ENCODE data around the gene FAM114A2.

The FAM114A2 gene

DNA sequence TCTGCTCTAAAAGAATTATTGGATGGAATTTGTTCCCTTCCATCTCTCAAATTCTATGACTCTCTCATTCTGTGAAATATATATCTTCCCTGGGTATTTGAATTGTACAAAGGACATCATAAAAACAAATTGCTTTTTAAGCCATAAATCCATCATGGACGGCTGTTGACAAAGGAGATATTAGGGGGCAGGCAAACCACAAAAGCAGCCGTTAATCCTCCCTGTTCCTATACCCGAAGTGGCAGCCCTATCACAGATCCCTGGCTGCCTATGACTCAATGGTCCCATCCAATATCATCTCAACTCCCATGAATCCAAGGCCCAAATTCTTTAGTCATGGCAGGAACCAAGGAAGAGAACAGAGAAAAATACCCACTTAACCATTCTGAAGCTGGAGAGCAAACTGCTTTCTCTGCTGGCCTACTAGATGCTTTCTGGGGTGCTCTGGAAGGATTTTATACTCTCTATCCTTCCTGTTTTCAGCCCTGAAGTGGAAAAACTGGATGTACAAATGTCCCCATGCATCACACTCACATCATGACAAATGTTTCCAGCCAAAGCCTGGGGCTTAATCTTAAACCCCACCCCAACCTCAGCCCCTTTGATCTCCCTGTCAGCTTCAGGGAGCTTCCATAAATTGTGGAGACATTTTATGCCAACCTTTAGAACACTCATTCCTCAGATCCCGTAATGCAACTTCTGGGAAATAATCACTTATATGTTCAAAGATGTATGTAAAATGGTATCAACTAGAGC is 59.5 kb downstream of the FAM114A2 start:
- no peak for DNase-seq

DNA sequence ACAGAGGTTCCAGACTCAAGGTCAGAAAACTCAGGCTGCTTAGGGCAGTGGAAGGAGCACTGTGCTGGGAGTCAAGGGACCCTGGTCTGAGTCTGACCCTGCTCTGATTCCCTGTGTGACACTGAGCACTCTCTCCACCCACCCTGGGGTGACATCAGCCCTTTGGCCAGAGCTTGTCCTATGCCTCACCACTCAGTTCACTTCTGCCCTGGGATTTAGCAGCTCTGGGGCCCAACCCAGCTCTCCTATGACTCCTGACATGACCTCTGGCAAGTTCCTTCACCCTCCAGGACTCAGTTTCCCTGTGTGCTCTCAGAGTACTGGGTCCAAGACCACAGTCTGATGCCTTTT is 63.9 kb downstream of the FAM114A2 start:
- peak; percentile 46 for DNase-seq

DNA sequence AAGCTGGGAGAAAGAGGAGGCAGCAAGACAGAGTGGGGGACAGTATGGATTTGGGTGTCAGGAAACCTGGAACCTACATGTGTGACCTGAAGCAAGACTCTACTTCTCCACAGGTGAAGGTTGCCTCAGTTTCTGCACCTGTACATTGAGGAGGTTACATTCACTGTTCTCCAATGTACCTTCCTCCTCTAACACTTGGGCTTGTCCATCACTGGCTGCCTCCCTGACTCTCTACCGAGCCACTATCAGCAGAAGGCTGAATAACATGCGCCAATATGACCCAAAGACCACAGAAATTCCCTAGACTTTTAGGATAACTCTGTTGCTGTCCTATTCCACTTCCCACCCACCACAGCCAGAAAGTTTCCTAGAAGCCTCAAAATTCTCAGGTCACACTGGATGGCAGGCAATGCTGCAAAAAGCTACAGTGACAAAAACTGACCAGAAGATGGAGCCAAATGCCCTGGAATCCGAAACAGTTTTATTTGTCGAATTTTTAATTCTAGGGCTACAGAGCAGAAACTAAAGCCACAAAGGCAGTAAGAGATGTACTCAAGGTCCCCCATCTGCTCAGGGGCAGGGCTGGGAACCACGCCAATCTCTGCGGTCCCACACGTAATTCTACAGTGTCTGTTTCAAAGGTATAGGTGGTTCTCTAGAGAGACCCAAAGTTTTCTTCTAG is 64.4 kb downstream of the FAM114A2 start:
- DNase-seq = peak; percentile 50

DNA sequence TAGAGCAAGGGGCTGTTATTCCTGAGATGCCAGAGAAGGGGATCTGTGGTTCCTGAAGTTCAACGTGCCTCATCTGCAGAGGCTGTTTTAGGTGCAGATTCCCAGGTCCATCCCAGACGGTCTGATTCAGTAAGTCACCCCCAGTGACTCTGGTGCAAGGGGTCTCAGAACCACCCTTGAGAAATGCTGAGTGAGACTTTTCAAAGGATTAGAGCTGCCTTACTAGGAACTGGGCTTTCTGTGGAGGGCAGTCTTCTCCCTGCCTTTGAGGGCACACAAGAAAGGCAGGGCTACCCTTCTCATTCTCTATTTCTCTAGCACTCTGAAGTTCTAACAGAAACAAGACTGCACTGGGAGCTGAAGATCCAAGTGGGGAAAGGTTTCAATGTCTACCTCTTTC is 66.5 kb downstream of the FAM114A2 start:
- no peak for DNase-seq

DNA sequence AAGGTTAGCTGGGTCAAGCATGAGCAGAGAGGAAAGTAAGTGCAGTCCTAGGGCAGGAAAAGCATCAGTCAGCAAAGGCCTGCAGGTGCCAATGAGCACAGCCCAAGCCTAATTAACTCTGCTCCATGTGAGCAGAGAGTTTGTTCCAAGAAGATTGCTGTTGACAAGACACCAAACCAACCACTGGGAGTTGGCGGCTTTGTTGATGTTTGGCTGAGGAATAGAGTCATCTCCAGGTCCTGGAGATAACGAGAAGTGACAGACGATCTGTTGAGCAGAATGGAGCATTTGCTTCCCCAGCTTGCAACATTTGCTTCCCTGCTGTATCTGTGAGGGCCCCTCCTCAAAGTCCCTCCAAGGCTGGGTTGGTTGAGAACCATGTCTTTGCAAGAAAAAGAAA is 68.2 kb downstream of the FAM114A2 start:
- no peak for DNase-seq

DNA sequence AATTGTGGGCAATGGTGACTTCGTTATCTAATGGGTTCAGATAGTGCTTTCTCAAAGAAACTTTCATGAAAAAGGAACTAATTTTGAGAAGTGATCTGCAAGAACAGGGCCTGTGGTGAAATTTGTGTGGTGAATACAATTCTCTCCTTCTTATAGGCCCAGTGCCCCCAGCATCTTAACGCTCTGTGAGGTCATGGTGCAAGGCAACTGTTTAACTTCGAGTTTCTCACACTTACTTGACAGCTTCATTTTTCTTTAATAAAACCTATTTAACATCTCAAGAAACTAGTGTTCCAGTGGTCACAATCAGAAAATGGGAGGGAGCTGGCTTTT is 69.2 kb downstream of the FAM114A2 start:
- DNase-seq = no peak

DNA sequence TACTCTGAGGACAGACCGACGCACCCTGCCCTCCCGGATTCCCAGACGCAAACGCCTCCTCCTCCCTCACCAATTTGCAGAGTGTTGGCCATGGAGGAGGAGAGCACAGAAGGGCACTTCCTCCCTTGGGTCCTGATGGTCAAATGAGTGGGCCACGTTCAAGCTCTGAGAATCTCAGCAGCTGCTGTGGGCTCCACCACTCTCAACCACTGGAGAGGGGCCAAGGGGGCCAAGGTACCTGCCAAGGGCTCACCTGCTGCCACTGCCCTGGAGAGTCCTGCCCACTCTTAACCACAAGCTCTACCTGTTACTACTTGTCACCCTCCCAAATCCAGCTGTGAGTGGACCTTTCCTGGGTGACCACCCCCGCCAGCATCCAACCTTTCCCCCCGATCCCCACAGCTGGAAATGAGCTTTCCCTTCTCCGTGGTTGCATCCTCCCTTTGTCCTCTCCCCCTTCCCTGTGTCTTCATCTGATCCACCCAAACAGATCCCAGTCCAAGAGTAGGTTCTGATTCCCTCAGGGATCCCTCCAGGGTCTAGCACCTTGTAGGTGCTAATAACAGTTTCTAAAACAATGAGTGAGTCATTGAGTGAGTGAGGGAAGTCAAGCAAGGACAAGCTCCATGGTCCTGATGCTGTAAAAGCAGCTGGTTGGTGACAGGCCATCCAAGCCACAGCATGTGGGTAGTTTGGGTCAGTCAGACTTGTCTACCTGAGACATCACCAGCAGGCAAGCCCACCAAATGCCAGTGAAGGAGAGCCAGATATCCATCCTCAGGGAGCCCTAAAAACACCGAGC is 69.7 kb downstream of the FAM114A2 start:
- no peak for DNase-seq

DNA sequence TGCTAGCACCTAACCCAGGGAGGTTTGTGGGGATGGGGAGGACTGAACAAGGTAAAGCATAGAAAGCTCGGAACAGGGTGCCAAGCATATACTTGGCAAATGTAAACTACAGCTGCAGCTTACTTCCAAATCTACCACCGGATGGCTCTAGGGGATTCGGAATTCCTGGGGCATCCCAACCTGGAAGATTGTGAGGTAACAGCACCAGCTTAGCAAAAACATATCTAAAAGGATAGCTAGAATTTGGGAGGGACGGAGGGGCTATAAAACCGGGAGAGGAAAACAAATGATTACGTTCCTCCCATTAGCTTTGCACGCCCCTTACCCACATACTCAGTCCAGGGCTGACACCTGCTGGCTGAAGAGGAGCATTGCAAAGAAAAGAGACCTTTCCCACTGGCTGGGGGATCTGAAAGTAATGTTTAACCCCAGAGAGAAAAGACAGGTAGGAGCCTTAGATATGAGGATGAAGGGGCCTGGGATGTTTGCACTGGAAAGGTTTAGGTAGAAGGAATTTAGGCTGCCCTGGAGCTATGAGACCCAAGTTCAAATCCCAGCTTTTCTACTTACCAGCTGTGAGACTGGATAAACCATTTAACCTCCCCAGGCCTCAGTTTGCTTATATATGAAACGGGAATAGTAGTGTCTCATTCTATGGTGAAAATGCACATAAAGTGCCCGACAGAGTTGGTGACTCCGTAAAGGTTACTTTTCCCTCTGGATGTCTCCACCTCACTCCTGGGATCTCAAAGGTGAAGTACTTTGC is 73.6 kb downstream of the FAM114A2 start:
- peak; percentile 61 for DNase-seq

DNA sequence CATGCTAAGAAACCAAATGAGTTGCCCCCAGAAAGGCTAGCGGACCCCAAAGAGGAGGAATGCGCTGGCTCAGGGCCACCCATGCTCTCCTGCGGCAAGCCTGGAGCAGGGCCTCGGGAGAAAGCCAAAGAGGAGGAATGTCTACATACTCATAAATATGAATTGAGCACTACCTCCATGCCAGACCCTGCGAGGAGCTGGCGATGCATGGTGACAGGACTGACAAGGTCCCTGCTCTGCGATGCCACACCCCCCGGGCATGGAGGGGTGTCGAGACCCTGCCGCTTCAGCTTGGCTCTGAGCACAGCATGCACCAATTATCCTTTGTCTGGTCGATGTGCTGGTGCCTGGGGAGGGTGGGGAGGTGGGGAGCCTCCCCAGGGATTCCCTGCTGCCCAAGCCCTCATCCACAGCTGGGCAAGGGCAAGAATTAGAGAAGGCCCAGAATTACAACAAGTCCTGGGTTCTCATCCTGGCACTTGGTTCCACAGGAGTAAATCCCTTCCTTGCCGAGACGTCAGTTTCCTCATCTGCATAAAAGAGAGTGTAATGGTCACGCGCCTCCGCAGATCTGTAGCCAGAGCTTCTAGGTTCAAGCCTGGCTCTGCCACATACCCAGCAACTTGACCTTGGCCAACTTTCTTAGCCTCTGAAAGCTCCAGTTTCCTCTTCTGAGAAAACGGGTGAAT is 74.4 kb downstream of the FAM114A2 start:
- DNase-seq = no peak

DNA sequence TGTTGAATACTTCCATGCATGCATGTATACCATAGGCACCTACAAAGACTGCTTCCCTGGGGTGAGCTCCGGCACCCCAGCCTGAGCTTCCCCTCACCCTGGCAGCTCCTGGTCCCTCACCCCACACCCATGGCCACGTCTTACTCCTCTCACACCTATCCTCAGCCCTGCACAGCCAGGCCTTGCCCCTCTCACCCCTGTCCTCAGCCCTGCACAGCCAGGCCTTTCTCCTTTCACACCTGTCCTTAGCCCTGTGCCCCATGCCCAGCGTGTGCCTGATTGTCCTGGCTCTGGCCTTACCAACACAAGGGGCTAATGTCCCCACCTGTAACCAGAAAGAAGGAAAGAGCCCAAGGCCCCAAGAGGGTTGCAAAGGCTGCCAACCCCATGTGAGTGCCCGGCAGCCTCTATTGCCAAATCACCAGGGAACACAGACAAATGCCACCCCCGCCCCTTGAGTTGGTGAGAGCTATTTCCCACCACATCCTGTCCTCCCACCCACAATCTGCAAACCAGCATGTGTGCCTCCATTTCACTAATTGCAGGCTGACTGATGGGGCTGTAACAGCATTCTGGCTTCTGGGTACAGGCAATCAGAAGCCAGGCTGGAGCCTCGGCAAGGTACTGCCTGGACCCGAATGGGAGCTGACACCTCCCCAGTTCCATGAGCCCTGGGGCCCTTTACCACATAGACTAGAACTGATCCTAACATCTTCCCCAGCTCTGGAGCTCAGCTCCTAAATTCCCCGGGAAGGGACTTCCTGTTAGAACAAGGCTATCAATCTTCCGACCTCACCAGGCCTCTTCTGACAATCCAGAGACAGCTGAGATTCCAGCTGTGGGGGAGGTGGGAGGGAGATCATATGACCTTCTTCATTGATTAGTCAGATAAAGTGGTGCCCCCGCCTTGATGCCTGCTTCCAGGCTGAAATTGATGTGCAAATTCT is 78.2 kb downstream of the FAM114A2 start:
- DNase-seq = peak; percentile 7

DNA sequence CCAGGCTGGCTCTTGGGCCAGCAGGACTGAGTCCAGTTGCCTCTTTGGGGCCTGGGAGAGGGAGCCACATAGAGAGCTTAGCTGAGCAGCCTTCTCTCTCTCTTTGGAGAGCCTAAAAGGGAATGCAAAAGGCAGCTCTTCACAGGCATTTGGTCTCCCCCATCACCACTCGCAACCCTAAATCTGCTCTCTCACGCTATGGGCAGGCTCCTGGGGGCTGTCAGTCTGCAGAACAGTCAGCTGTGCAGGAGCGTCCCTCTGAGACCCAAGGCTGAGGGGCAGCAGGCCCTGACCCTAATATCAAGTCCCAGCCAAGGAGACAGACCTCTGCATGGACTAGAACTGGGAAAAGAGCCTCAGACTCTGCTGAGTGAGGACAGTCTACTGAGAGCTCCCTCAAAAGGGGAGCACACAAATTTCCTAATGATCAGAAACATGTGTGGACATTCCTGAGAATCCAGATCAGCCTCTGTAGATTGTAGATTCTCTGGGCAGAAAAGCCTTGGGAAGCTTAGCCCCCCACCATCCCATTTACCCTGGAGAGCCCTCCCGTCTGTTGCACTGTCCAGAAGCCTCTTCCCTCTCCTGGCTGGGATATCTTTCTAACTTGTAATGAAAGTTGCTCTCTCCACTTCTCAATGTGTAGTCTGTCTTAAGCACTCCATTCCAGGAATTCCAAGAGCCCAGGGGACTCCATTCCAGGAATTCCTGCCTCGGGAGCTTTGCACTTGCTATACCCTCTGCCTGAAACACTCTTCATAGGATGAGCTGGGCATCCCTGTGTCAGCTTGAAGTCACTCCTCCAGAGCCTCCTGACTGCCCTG is 79.4 kb downstream of the FAM114A2 start:
- no peak for DNase-seq

DNA sequence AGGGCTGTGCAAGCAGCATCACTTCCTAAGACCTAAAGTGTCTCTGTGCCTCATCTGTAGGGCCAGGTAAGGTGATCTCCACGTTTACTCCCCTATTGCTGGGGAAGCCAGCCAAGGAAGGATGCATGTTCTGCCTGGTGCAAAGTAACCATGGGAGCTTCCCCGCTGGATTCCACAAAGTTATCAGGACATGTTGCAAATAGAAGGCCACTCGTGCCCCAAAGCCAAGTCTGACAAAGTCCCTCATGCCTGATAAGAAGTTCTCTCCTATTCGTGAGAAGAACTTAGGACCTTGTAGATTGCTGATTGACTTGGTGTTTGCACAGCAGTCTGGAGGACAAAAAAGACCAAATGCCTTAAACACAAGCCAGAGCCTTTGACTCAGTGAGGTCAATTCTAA is 81.5 kb downstream of the FAM114A2 start:
- no peak for DNase-seq

DNA sequence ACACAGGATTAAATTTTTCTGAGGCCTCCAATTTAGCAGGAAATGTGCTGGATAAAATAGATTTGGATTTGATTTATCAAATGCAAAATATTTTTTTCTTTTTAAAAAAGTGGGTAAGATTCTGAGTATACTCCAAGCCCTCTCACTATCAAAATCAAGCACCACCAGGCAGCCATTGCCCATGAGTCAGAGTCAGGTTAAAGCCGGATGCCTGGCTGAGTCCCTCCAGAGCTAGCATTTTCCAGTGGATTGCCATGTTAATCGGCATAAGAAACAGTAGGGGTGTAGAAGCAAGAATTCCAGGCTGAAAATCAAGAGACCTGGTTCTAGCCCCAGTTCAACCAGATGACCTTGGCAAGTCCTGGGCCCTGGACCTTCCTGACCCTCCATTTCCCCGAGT is 85.3 kb downstream of the FAM114A2 start:
- DNase-seq = no peak

DNA sequence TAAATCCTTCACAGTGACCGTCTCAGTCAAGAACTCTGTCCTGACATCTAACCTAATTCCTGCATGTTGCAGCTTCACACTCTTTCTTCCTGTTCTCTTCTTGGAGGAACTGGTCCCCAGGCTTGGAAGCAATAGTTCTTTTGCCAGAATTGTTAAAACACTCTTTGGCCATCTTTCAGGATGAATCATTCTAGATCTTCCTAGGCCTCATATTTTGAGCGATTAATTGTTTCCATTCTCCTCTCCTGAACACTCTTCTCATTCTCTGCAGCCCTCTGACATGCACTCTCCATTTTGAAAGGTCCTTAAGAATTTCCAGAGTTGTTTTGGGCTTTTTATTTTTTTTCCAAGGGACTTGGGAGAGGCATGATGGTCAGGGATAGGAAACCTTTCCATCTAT is 85.8 kb downstream of the FAM114A2 start:
- no peak for DNase-seq

DNA sequence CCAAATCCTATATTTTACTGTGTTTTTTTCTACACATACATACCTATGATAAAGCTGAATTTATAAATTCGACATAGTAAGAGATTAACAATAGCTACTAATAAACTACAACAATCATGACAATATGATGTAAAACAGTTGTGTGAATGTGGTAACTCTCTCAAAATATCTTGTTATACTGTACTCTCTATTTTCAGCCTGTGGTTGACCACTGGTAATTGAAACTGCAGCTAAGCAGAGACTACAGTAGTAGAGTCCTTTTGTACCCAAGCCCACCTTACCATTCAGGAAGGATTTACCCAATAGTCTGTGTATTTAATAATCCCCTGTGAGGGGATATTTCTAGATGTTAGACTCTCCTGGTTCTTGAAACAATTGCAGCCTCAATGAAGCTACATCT is 86.7 kb downstream of the FAM114A2 start:
- no peak for DNase-seq

DNA sequence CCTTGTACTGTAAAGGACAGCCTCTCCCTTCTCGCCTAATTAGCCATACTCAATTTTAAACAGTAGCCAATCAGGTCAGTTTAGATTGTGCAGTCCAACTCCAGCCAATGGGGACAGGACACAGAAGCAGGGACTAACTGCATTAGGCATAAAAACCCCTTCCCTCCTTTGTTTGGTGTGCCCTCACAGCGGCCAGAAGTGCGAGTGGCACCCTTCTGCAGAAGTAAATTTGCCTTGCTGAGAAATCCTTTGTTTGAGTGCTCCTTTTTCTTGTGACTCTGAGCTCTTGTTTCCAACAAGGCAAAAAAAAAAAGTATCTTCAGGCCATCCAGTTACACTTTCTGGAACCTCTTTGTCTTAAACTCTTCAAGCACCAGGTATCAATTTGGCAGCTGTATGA is 97.4 kb downstream of the FAM114A2 start:
- DNase-seq = no peak
